Esophagus muscularis mucosa (tissue), 4 donors: ENCODE measurements around the gene COX7A1. TPM values are rescaled to one million over a fixed set of nuclear protein-coding genes. Genes with fewer than 3 reads are reported as not detected.

ENCODE experiments used
- DNase-seq: peaks from one replicate; pipeline ENCODE4 v3.0.0-alpha.2; 2017; ENCODE audit errors: extremely low spot score
- H3K27ac ChIP-seq, 4 donors: fragments of 200-600 bp; sonication (generic); replicated peaks in 1 of 4; 1 replicate in 3 of 4; 2 replicates in 1 of 4; pipeline ENCODE4 v1.5.1; 2016 to 2019; ENCODE audit warnings: mild to moderate bottlenecking in 1 of 4
- H3K27me3 ChIP-seq, 4 donors: fragments of 200-600 bp; sonication (generic); one replicate each; pipeline versions ENCODE4 v1.5.1 to v1.6.0; 2016 to 2019
- H3K36me3 ChIP-seq, 4 donors: fragments of 200-600 bp; sonication (generic); one replicate each; pipeline ENCODE4 v1.5.1; 2016 to 2019
- H3K4me1 ChIP-seq, 4 donors: fragments of 200-600 bp; sonication (generic); one replicate each; pipeline ENCODE4 v1.5.1; 2016 to 2019
- H3K4me3 ChIP-seq, 4 donors: fragments of 200-600 bp; sonication (generic); 1 replicate in 2 of 4; 2 replicates in 2 of 4; pipeline ENCODE4 v1.5.1; 2016 to 2019; ENCODE audit warnings: mild to moderate bottlenecking in 4 of 4, moderate library complexity in 1 of 4
- H3K9me3 ChIP-seq, 4 donors: fragments of 200-600 bp; sonication (generic); 1 replicate in 3 of 4; 2 replicates in 1 of 4; pipeline ENCODE4 v1.5.1; 2016 to 2019
- EP300 ChIP-seq: sonication (generic); formaldehyde crosslinking; IDR thresholded peaks from one replicate; pipeline ENCODE4 v1.6.1; 2017; ENCODE audit warnings: antibody characterized with exemption
- POLR2A ChIP-seq: fragments of 450-650 bp; IDR thresholded peaks from one replicate; pipeline ENCODE4 v1.6.1; 2017; ENCODE audit warnings: antibody characterized with exemption, moderate library complexity, mild to moderate bottlenecking, low read depth
- POLR2AphosphoS5 ChIP-seq, 2 donors: sonication (generic); formaldehyde crosslinking; IDR thresholded peaks; one replicate each; pipeline ENCODE4 v1.6.1; 2017; ENCODE audit warnings: antibody characterized with exemption in 2 of 2
- WGBS: methylation state at CpG from one replicate; pipeline ENCODE4 v1.1.5; 2018; 5-methylcytosine and 5-hydroxymethylcytosine counted together
- intact Hi-C: fragments of 100-400 bp; cut with DNase I; formaldehyde crosslinking; loops from one replicate; pipeline ENCODE4 v1.15.1; 2023
- total RNA-seq, 4 donors: library from RNA; depleted of rRNA; stranded (reverse); fragments of >200 nt; gene quantifications; one replicate each; pipeline versions ENCODE4 v1.1.0 to v1.2.1, GENCODE V29; 2016
- TF ChIP-seq, protein P1 (sequence below), 3 experiments: fragments of 200-600 bp in 2 of 3; fragments of 450-650 bp in 1 of 3; sonication (generic) in 2 of 3; IDR thresholded peaks; one replicate each; pipeline ENCODE4 v1.5.1; 2017 to 2019; ENCODE audit warnings: antibody characterized with exemption in 3 of 3, mild to moderate bottlenecking in 2 of 3, moderate library complexity in 1 of 3

The COX7A1 gene
- total RNA-seq, 4 donors from 2014 or later = 65.8 to 231 (median 101) TPM

DNA sequence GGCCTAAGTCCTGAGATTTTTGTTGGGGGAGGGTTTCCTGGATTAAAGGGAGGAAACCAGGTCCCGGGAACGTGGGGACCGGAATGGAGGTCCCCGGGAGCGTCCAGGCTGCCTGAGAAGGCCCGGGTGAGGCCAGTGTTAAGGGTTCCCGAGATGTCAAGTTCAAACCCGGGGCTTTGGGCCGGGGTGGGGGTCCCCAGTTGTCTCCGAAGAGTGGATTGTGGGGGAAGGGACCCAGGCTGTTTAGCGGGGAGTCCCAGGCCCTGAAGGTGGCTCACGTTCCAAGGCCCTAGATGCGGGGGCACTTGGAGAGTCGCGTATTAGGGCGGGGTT is 262 bp downstream of the COX7A1 start:
- H3K4me1 ChIP-seq = peaks cover 31 to 53% (median 36%) of the 10 kb centered on the region in 4 donors
- DNase-seq = no peak
- peaks cover 21 to 43% (median 39%) of the 10 kb centered on the region in 4 donors for H3K36me3 ChIP-seq
- intact Hi-C loops = no loop called here
- WGBS = 36% methylated on average over 15 of the region's 16 CpGs
- H3K9me3 ChIP-seq = no peaks in the 10 kb centered on the region
- H3K27ac ChIP-seq = peak overlapping the region; percentile 92 to 98 (median 96)
- H3K4me3 ChIP-seq = peak overlapping the region; percentile 52 to 74 (median 64)
- TF ChIP-seq POLR2A = no peak
- TF ChIP-seq, protein P1, sequence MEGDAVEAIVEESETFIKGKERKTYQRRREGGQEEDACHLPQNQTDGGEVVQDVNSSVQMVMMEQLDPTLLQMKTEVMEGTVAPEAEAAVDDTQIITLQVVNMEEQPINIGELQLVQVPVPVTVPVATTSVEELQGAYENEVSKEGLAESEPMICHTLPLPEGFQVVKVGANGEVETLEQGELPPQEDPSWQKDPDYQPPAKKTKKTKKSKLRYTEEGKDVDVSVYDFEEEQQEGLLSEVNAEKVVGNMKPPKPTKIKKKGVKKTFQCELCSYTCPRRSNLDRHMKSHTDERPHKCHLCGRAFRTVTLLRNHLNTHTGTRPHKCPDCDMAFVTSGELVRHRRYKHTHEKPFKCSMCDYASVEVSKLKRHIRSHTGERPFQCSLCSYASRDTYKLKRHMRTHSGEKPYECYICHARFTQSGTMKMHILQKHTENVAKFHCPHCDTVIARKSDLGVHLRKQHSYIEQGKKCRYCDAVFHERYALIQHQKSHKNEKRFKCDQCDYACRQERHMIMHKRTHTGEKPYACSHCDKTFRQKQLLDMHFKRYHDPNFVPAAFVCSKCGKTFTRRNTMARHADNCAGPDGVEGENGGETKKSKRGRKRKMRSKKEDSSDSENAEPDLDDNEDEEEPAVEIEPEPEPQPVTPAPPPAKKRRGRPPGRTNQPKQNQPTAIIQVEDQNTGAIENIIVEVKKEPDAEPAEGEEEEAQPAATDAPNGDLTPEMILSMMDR (IDR thresholded peaks at IDR 0.05) = no peak
- no peak for TF ChIP-seq EP300
- TF ChIP-seq POLR2AphosphoS5 (IDR thresholded peaks at IDR 0.05) = no peak
- no peaks in the 10 kb centered on the region for H3K27me3 ChIP-seq

DNA sequence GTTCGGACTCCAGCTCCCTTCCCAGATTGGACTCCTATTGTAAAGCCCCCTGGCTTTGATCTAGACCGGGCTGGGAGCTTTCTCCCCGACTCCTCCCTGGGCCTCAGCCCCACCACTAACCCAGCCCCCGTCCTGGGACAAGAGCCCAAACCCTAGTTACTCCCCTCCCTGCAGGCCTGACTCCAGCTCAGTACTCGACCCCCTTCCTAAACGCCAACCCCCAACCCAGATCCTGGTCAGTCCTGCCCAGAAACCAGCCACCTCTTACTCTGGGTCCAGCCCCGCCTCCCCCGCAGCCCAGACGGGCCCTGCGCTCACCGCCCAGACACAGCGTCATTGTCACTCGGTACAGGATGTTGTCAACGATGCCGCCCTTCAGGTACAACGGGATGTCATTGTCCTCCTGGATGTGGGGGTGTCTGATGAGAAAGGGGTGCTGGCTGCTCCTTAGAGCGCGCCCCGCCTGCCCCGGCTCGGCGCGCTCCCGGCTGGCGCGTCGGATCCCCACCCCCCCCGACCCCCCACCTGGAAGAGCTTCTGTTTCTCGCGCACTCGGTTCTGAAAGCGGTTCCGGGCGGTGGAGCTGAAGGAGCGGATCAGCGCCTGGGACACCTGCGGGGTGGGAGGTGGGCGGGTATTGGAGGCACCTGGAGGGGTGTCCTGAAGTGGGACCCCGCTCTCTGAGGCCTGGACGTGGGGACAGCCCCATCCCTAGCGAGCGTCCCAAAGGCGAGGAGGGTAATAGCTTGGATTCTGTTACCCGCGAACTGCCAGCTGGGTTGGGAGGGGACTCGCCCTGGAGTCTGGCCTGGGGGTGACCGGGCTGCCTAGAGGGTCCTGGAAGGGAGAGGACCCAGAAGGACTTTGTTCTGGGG is 866 bp downstream of the COX7A1 start:
- Histone ChIP-seq H3K4me3 (peak overlapping the region; percentile 52 to 74 (median 64)), H3K4me1 (peaks cover 31 to 53% (median 36%) of the 10 kb centered on the region in 4 donors), H3K36me3 (peaks cover 27 to 49% (median 45%) of the 10 kb centered on the region in 4 donors), H3K27ac (peak overlapping the region; percentile 92 to 98 (median 96)), H3K9me3 (no peaks in the 10 kb centered on the region), H3K27me3 (no peaks in the 10 kb centered on the region)
- TF ChIP-seq POLR2A = peak; percentile 17
- TF ChIP-seq EP300 = no peak
- TF ChIP-seq POLR2AphosphoS5 (IDR thresholded peaks at IDR 0.05) = peak; percentile 82 to 88
- TF ChIP-seq, protein P1 (IDR thresholded peaks at IDR 0.05) = no peak
- intact Hi-C loops = no loop called here
- no peak for DNase-seq
- 30% methylated on average over 12 of the region's 47 CpGs for WGBS

DNA sequence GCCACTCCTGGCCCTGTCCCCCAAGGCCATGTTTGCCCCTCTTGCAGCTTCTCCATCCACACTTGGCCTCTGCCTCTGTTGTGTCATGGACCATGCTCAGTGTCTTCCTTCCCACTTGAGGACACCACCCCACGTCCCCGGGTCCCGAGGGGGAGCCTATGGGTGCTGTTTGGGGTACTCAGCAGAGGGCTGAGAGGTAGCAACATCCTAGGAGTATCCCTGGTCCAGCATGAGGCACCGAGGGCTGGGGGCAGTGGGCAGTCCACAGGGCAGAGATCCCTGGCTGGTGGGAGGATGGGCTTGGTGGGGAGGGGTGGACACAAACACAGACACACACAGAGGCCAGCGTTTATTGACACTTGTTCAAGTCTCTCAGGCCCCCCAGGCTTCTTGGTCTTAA is 1.7 kb downstream of the COX7A1 start:
- H3K27ac ChIP-seq = peak overlapping the region; percentile 92 to 98 (median 96)
- peak overlapping the region in 3 of 4 donors; percentile 52 to 68 (median 61) for H3K4me3 ChIP-seq
- peaks cover 35 to 57% (median 53%) of the 10 kb centered on the region in 4 donors for H3K36me3 ChIP-seq
- 59% methylated on average over 5 of the region's 5 CpGs for WGBS
- no peak for DNase-seq
- TF ChIP-seq, protein P1 (IDR thresholded peaks at IDR 0.05) = no peak
- TF ChIP-seq POLR2A (no peak), POLR2AphosphoS5 (IDR thresholded peaks at IDR 0.05) (no peak), EP300 (no peak)
- no peaks in the 10 kb centered on the region for H3K27me3 ChIP-seq
- intact Hi-C loops = no loop called here
- H3K4me1 ChIP-seq = peaks cover 31 to 53% (median 36%) of the 10 kb centered on the region in 4 donors
- H3K9me3 ChIP-seq = no peaks in the 10 kb centered on the region

- Histone ChIP-seq H3K9me3 (no peaks in the 10 kb centered on the region), H3K4me3 (no peak overlapping the region), H3K36me3 (peaks cover 39 to 64% (median 61%) of the 10 kb centered on the region in 4 donors), H3K27me3 (no peaks in the 10 kb centered on the region), H3K4me1 (peaks cover 31 to 53% (median 36%) of the 10 kb centered on the region in 4 donors), H3K27ac (peak overlapping the region; percentile 92 to 98 (median 96))
- WGBS = 72% methylated on average over 13 of the region's 13 CpGs
- intact Hi-C loops = no loop called here
- TF ChIP-seq EP300 (no peak), POLR2A (no peak), POLR2AphosphoS5 (IDR thresholded peaks at IDR 0.05) (no peak)
- TF ChIP-seq, protein P1 (IDR thresholded peaks at IDR 0.05) = no peak
- no peak for DNase-seq
Observed at GRCh38 chr19:36149673-36150406, 2.4 kb downstream of the COX7A1 start.
